H9 (cell line): ENCODE results near the gene CNNM4. TPM values are rescaled to one million over a fixed set of nuclear protein-coding genes. Genes with fewer than 3 reads are reported as not detected.

ENCODE experiments used
- DNase-seq: peaks from one replicate; pipeline ENCODE4 v3.0.0-alpha.2; 2017
- H2AFZ ChIP-seq: one replicate; pipeline ENCODE4 v1.6.1; 2013; ENCODE audit warnings: mild to moderate bottlenecking, low read length, control low read depth, moderate library complexity
- H2AK5ac ChIP-seq: 2 replicates; pipeline ENCODE4 v1.6.1; 2013; ENCODE audit warnings: low read length, control low read depth, mixed read lengths; ENCODE audit not compliant: insufficient read length
- H2BK120ac ChIP-seq: one replicate; pipeline ENCODE4 v1.6.1; 2013; ENCODE audit warnings: low read depth, mild to moderate bottlenecking, low read length, control low read depth, inconsistent platforms; ENCODE audit not compliant: poor library complexity, severe bottlenecking
- H2BK12ac ChIP-seq: 2 replicates; pipeline ENCODE4 v1.6.1; 2013; ENCODE audit warnings: low read length, control low read depth, mixed read lengths, low read depth; ENCODE audit not compliant: insufficient read length
- H2BK15ac ChIP-seq: 2 replicates; pipeline ENCODE4 v1.6.1; 2013; ENCODE audit warnings: low read depth, low read length, control low read depth
- H2BK20ac ChIP-seq: one replicate; pipeline ENCODE4 v1.6.1; 2013; ENCODE audit warnings: low read depth, mild to moderate bottlenecking, low read length, control low read depth, inconsistent platforms; ENCODE audit not compliant: poor library complexity, severe bottlenecking
- H2BK5ac ChIP-seq: 2 replicates; pipeline ENCODE4 v1.6.1; 2013; ENCODE audit warnings: low read length, control low read depth, mixed read lengths; ENCODE audit not compliant: insufficient read length
- H3K14ac ChIP-seq: 2 replicates; pipeline ENCODE4 v1.6.1; 2013; ENCODE audit warnings: low read length, control low read depth; ENCODE audit not compliant: insufficient read depth
- H3K18ac ChIP-seq: 2 replicates; pipeline ENCODE4 v1.6.1; 2013; ENCODE audit warnings: low read depth, mild to moderate bottlenecking, mixed read lengths, low read length, control low read depth; ENCODE audit not compliant: insufficient read length
- H3K23ac ChIP-seq: 2 replicates; pipeline ENCODE4 v1.6.1; 2013; ENCODE audit warnings: low read length, control low read depth, mixed read lengths, low read depth; ENCODE audit not compliant: insufficient read length
- H3K23me2 ChIP-seq: 2 replicates; pipeline ENCODE4 v1.6.1; 2013; ENCODE audit warnings: low read depth, mild to moderate bottlenecking, mixed read lengths, low read length, control low read depth; ENCODE audit not compliant: insufficient read length, poor library complexity, severe bottlenecking
- H3K27ac ChIP-seq: 2 replicates; pipeline ENCODE4 v1.5.1; 2013; ENCODE audit warnings: low read length, control low read depth, mixed read lengths, low read depth; ENCODE audit not compliant: insufficient read length
- H3K27me3 ChIP-seq: 2 replicates; pipeline ENCODE4 v1.6.1; 2013; ENCODE audit warnings: low read length, control low read depth, inconsistent platforms; ENCODE audit not compliant: insufficient read depth
- H3K4ac ChIP-seq: 2 replicates; pipeline ENCODE4 v1.6.1; 2013; ENCODE audit warnings: low read depth, mild to moderate bottlenecking, control low read depth, inconsistent platforms, low read length, moderate library complexity
- H3K4me1 ChIP-seq: 2 replicates; pipeline ENCODE4 v1.6.1; 2013; ENCODE audit warnings: low read length, control low read depth, inconsistent platforms; ENCODE audit not compliant: insufficient read depth
- H3K4me2 ChIP-seq: 2 replicates; pipeline ENCODE4 v1.6.1; 2013; ENCODE audit warnings: low read length, control low read depth, mixed read lengths; ENCODE audit not compliant: insufficient read length, insufficient read depth
- H3K56ac ChIP-seq: 2 replicates; pipeline ENCODE4 v1.6.1; 2013; ENCODE audit warnings: low read depth, mild to moderate bottlenecking, mixed read lengths, low read length, control low read depth; ENCODE audit not compliant: insufficient read length
- H3K79me1 ChIP-seq: 2 replicates; pipeline ENCODE4 v1.6.1; 2013; ENCODE audit warnings: low read depth, mild to moderate bottlenecking, moderate library complexity, low read length, control low read depth, inconsistent platforms; ENCODE audit not compliant: insufficient read depth, poor library complexity, severe bottlenecking
- H3K79me2 ChIP-seq: 2 replicates; pipeline ENCODE4 v1.6.1; 2013; ENCODE audit warnings: low read length, control low read depth, inconsistent platforms; ENCODE audit not compliant: insufficient read depth
- H3K9ac ChIP-seq: 2 replicates; pipeline ENCODE4 v1.6.1; 2013; ENCODE audit warnings: low read length, control low read depth, mixed read lengths; ENCODE audit not compliant: insufficient read length; ENCODE audit errors: extremely low read depth
- H3K9me3 ChIP-seq: one replicate; pipeline ENCODE4 v1.6.1; 2013; ENCODE audit warnings: low read depth, low read length, inconsistent platforms; ENCODE audit not compliant: control insufficient read depth
- H3T11ph ChIP-seq: one replicate; pipeline ENCODE4 v1.6.1; 2013; ENCODE audit warnings: mild to moderate bottlenecking, low read length, control low read depth, inconsistent platforms
- H4K20me1 ChIP-seq: one replicate; pipeline ENCODE4 v1.6.1; 2013; ENCODE audit not compliant: control insufficient read depth, insufficient read length, insufficient read depth
- H4K5ac ChIP-seq: 2 replicates; pipeline ENCODE4 v1.6.1; 2013; ENCODE audit warnings: low read depth, mild to moderate bottlenecking, mixed read lengths, low read length, control low read depth; ENCODE audit not compliant: insufficient read length
- H4K8ac ChIP-seq: replicated peaks from 2 replicates; pipeline ENCODE4 v1.6.1; 2013; ENCODE audit warnings: low read length, control low read depth, mixed read lengths, low read depth; ENCODE audit not compliant: insufficient read length
- H4K91ac ChIP-seq: 2 replicates; pipeline ENCODE4 v1.6.1; 2013; ENCODE audit warnings: low read depth, mild to moderate bottlenecking, moderate library complexity, mixed read lengths, low read length, control low read depth; ENCODE audit not compliant: insufficient read length
- H3K27ac Mint-ChIP-seq, 3 experiments: 2 replicates in 2 of 3; 3 replicates in 1 of 3; pipeline ENCODE4 v1.8.0; 2020 to 2021; ENCODE audit warnings: mixed read lengths in 3 of 3, mild to moderate bottlenecking in 1 of 3, moderate library complexity in 1 of 3
- H3K27me3 Mint-ChIP-seq: 2 replicates; pipeline ENCODE4 v1.8.0; 2021; ENCODE audit warnings: low read depth, mild to moderate bottlenecking, moderate library complexity, mixed read lengths
- H3K36me3 Mint-ChIP-seq, 3 experiments: 2 replicates in 2 of 3; 3 replicates in 1 of 3; pipeline ENCODE4 v1.8.0; 2020 to 2021; ENCODE audit warnings: low read depth in 3 of 3, mixed read lengths in 3 of 3; ENCODE audit not compliant: insufficient read depth in 1 of 3
- H3K4me1 Mint-ChIP-seq, 2 experiments: 2 replicates each; pipeline ENCODE4 v1.8.0; 2020; ENCODE audit warnings: mixed read lengths in 2 of 2
- H3K4me3 Mint-ChIP-seq, 2 experiments: 2 replicates in 1 of 2; 3 replicates in 1 of 2; pipeline ENCODE4 v1.8.0; 2020 to 2021; ENCODE audit warnings: mild to moderate bottlenecking in 2 of 2, mixed read lengths in 2 of 2, moderate library complexity in 1 of 2
- H3K9me3 Mint-ChIP-seq, 2 experiments: 2 replicates in 1 of 2; 3 replicates in 1 of 2; pipeline ENCODE4 v1.8.0; 2020; ENCODE audit warnings: mild to moderate bottlenecking in 2 of 2, mixed read lengths in 2 of 2, moderate library complexity in 1 of 2
- CTCF ChIP-seq: fragments of 200-600 bp; sonication (generic); conservative IDR thresholded peaks from 3 replicates; pipeline ENCODE4 v1.8.0; 2021; ENCODE audit warnings: antibody characterized with exemption, mild to moderate bottlenecking
- total RNA-seq: library from RNA; stranded (reverse); gene quantifications from 2 replicates; pipeline ENCODE4 v1.2.1, GENCODE V29; 2021

CNNM4 gene
- total RNA-seq, 1 experiment from 2014 or later: 8.5 TPM

DNA sequence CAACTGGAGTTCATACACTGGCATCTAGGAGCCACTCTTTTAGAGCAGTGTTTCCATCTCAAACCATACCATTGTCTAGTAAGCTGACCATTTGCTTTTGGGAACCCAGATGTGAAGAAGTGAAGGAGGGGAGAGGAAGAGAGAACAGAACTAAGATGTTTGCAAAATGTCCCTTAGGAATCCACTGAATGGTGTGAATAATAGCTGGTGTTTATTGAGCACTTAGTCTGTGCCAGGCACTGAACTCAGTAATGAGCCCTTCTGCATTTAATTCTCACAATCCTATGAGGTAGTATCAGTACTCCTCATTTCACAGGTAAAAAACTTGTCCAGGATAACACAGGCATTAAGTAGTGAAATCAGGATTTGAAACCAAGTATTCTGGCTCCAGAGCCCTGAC, 44.3 kb upstream of the CNNM4 start:
- H3K56ac ChIP-seq: no peak overlapping the region
- no peaks in the 10 kb centered on the region for H3K9me3 ChIP-seq
- H4K5ac ChIP-seq: no peak overlapping the region
- H2BK12ac ChIP-seq: no peak overlapping the region
- no peaks in the 10 kb centered on the region for H3K79me2 ChIP-seq
- Mint-ChIP-seq H3K4me1 (no peaks in the 10 kb centered on the region), H3K27me3 (no peaks in the 10 kb centered on the region), H3K9me3 (no peaks in the 10 kb centered on the region), H3K4me3 (no peak overlapping the region), H3K36me3 (peaks cover 5 to 25% (median 12%) of the 10 kb centered on the region in 3 experiments; a peak in 6 of 7 replicates), H3K27ac (no peak overlapping the region)
- no peak overlapping the region for H4K91ac ChIP-seq
- H4K8ac ChIP-seq: no peak overlapping the region
- no peaks in the 10 kb centered on the region for H3K23me2 ChIP-seq
- H2AK5ac ChIP-seq: no peak overlapping the region
- H2AFZ ChIP-seq: no peak overlapping the region
- H2BK20ac ChIP-seq: no peak overlapping the region
- H3K14ac ChIP-seq: no peak overlapping the region
- no peaks in the 10 kb centered on the region for H3K4me1 ChIP-seq
- no peaks in the 10 kb centered on the region for H3K79me1 ChIP-seq
- H3K9ac ChIP-seq: no peak overlapping the region
- no peak overlapping the region for H3K27ac ChIP-seq
- no peak overlapping the region for H2BK15ac ChIP-seq
- H2BK120ac ChIP-seq: no peak overlapping the region
- H3K27me3 ChIP-seq: no peaks in the 10 kb centered on the region
- no peaks in the 10 kb centered on the region for H4K20me1 ChIP-seq
- H3K4ac ChIP-seq: no peak overlapping the region
- H3K23ac ChIP-seq: no peak overlapping the region
- no peak for DNase-seq
- H2BK5ac ChIP-seq: no peak overlapping the region
- no peak for TF ChIP-seq CTCF
- no peak overlapping the region for H3K4me2 ChIP-seq
- no peak overlapping the region for H3T11ph ChIP-seq
- no peak overlapping the region for H3K18ac ChIP-seq
